HCT116 (cell line): Measurements from ENCODE around the gene BTBD6.

Source experiments
- CTCF ChIP-seq, 3 experiments: fragments of 200-600 bp in 1 of 3; sonication (generic) in 1 of 3; IDR thresholded peaks in 2 of 3; conservative IDR thresholded peaks in 1 of 3; 2 replicates each; pipeline ENCODE4 v1.5.1; 2012 to 2017; ENCODE audit warnings: low read depth in 2 of 3, low read length in 2 of 3, antibody characterized with exemption in 1 of 3, borderline replicate concordance in 1 of 3, control low read depth in 1 of 3, mild to moderate bottlenecking in 1 of 3, mixed read lengths in 1 of 3, mixed run types in 1 of 3, moderate library complexity in 1 of 3; ENCODE audit not compliant: insufficient read depth in 1 of 3
- JUND ChIP-seq: IDR thresholded peaks from 2 replicates; pipeline ENCODE4 v1.6.1; 2012
- POLR2A ChIP-seq: IDR thresholded peaks from 2 replicates; pipeline ENCODE4 v1.7.0; 2011; ENCODE audit warnings: borderline replicate concordance; ENCODE audit not compliant: insufficient read depth, insufficient read length; ENCODE audit errors: extremely low read depth
- SRF ChIP-seq: IDR thresholded peaks from 2 replicates; pipeline ENCODE4 v1.6.1; 2012; ENCODE audit warnings: low read depth
- ZFX ChIP-seq: fragments of 450-650 bp; IDR thresholded peaks from 2 replicates; pipeline ENCODE4 v1.6.1; 2017
- TF ChIP-seq, protein P1 (sequence below): IDR thresholded peaks from 2 replicates; pipeline ENCODE4 v1.6.1; 2012

DNA sequence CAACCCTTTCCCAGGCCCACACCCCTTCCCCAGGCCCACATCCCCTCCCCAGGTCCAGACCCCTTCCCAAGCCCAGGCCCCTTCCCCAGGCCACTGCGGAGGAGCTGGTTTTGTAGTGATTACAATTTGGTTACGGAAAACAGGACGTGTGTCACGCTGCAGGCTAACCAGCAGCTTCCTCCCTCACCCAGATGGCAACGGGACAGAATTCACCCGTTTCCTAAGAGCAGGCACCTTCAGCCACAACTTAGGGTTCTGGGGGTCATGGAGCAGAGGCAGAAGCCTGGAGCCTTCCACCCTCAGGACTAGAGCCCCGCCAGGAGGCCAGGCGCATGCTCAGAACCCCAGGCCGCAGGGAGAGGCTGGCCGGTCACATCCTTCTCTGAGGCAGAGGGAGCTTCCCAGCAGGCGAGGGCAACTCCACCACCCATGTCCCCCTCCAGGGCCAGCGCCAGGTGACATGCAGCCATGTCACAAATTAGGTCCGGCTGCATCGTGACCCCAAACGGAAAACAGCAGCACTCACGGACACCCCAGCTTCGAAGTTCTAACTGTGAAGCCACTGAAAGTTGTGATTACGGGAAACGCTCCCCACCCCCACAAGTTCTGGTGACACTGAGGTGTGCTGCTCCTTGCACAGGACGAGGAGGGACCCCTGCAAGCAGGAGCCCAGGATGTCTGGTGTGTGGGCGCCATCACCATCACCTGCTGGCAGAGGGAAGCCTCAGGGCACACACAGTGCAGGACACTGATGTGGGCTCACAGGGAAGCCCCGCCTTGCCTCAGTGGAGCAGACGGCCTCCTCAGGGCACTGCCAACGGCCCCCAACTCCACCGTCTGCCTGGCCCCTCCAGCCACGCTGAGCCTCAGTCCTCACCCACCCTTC, 44.7 kb downstream of the BTBD6 start:
- TF ChIP-seq POLR2A (no peak), CTCF (IDR thresholded peaks at IDR 0.05 in 2 of 3, conservative IDR thresholded peaks at IDR 0.05 in 1 of 3; ENCODE audit: borderline replicate concordance in 1 of 3, insufficient read depth in 1 of 3, low read depth in 2 of 3, low read length in 2 of 3) (no peak), JUND (no peak), ZFX (no peak), SRF (no peak)
- TF ChIP-seq, protein P1, sequence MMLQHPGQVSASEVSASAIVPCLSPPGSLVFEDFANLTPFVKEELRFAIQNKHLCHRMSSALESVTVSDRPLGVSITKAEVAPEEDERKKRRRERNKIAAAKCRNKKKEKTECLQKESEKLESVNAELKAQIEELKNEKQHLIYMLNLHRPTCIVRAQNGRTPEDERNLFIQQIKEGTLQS: no peak
